Panc1 (cell line): ENCODE data around the gene STPG4. TPM values are rescaled to one million over a fixed set of nuclear protein-coding genes. Genes with fewer than 3 reads are reported as not detected.

Experiments used
- ATAC-seq: fragments of 200-7000 bp; cut with Tn5 transposase; 2 replicates; pipeline ENCODE4 v1.9.1; 2020; ENCODE audit warnings: mild to moderate bottlenecking, moderate library complexity
- BruUV-seq: library from RNA; stranded (reverse); fragments of 400-500 nt; replicated peaks from 2 replicates; lab custom pipeline; 2021; lab: Mats Ljungman, UMichigan
- CTCF ChIA-PET: fragments of 300-600 bp; sonication (Branson Sonifier 250); formaldehyde crosslinking; loops from one replicate; lab custom pipeline; 2022; ENCODE audit warnings: antibody characterized with exemption; lab: Charles Lee
- POLR2A ChIA-PET: fragments of 300-600 bp; sonication (Branson Sonifier 250); formaldehyde crosslinking; loops from one replicate; lab custom pipeline; 2022; ENCODE audit warnings: antibody characterized with exemption; lab: Charles Lee
- DNase-seq: peaks from one replicate; pipeline ENCODE4 v3.0.0-alpha.2; 2010; ENCODE audit warnings: low read depth, low spot score
- H3K27ac ChIP-seq: 2 replicates; pipeline ENCODE4 v1.5.1; 2011; ENCODE audit warnings: mild to moderate bottlenecking, low read length, inconsistent platforms
- H3K27me3 ChIP-seq: fragments of 200-500 bp; sonication (Bioruptor generic); 2 replicates; pipeline ENCODE4 v1.6.0; 2014; ENCODE audit warnings: low read length, inconsistent platforms; ENCODE audit not compliant: control insufficient read depth, insufficient read depth
- H3K36me3 ChIP-seq: fragments of 200-500 bp; sonication (Bioruptor generic); 2 replicates; pipeline ENCODE4 v1.5.1; 2014; ENCODE audit warnings: inconsistent platforms, mild to moderate bottlenecking, low read length, moderate library complexity; ENCODE audit not compliant: control insufficient read depth, insufficient read depth
- H3K4me1 ChIP-seq: 2 replicates; pipeline ENCODE4 v1.5.1; 2011; ENCODE audit warnings: inconsistent platforms, mild to moderate bottlenecking, low read length, moderate library complexity; ENCODE audit not compliant: control insufficient read depth, insufficient read depth
- H3K4me3 ChIP-seq, 2 experiments: 2 replicates each; pipeline ENCODE4 v1.5.1; 2011 to 2012; ENCODE audit warnings: low read depth in 2 of 2, low read length in 2 of 2, mild to moderate bottlenecking in 2 of 2, inconsistent platforms in 1 of 2, moderate library complexity in 1 of 2
- H3K9me3 ChIP-seq: fragments of 200-500 bp; sonication (Bioruptor generic); 2 replicates; pipeline ENCODE4 v1.5.1; 2014; ENCODE audit warnings: low read depth, mild to moderate bottlenecking, inconsistent platforms, low read length, moderate library complexity; ENCODE audit not compliant: control insufficient read depth, insufficient read depth
- CTCF ChIP-seq: fragments of 450-650 bp; IDR thresholded peaks from 2 replicates; pipeline ENCODE4 v1.5.1; 2017; ENCODE audit warnings: mild to moderate bottlenecking
- POLR2AphosphoS5 ChIP-seq: IDR thresholded peaks from 2 replicates; pipeline ENCODE4 v1.6.1; 2012; ENCODE audit warnings: mild to moderate bottlenecking, low read depth, low read length, moderate library complexity
- REST ChIP-seq, 2 experiments: IDR thresholded peaks; 2 replicates each; pipeline ENCODE4 v1.6.1; 2011 to 2012; ENCODE audit warnings: low read depth in 2 of 2, control low read depth in 1 of 2, low read length in 1 of 2, mild to moderate bottlenecking in 1 of 2, moderate library complexity in 1 of 2; ENCODE audit not compliant: insufficient read depth in 1 of 2
- SIN3A ChIP-seq: IDR thresholded peaks from 2 replicates; pipeline ENCODE4 v1.6.1; 2012; ENCODE audit warnings: low read depth, mild to moderate bottlenecking, low read length, moderate library complexity, borderline replicate concordance; ENCODE audit not compliant: insufficient read depth
- TCF7L2 ChIP-seq: IDR thresholded peaks from 2 replicates; pipeline ENCODE4 v1.6.1; 2011; ENCODE audit warnings: mild to moderate bottlenecking, low read depth, low read length, inconsistent platforms
- in situ Hi-C: cut with HindIII; loops from 2 replicates; pipeline ENCODE4 v1.10.0; 2016; ENCODE audit warnings: low sequenced_read_pairs, low pct_unique_long_range_greater_than_20kb
- intact Hi-C: fragments of 100-400 bp; cut with micrococcal nuclease; formaldehyde crosslinking; loops from one replicate; pipeline ENCODE4 v1.10.0; 2022; ENCODE audit not compliant: unreplicated experiment
- total RNA-seq: library from RNA; stranded (reverse); gene quantifications from one replicate; pipeline ENCODE4 v1.2.1, GENCODE V29; 2021; ENCODE audit not compliant: unreplicated experiment

The STPG4 gene
- total RNA-seq, 1 experiment from 2014 or later, result 0.36 TPM

GRCh38 chr2:47089083-47089464 lies 66.0 kb downstream of the STPG4 start:
- H3K27ac ChIP-seq, result no peak overlapping the region
- ChIA-PET POLR2A (no interaction called here), CTCF (no interaction called here)
- H3K4me3 ChIP-seq, result no peak overlapping the region
- intact Hi-C loops (no loop called here), in situ Hi-C loops (no loop called here)
- no peaks in the 10 kb centered on the region for H3K4me1 ChIP-seq
- H3K36me3 ChIP-seq, result no peaks in the 10 kb centered on the region
- no TSS peak for BruUV-seq
- TF ChIP-seq POLR2AphosphoS5 (no peak), TCF7L2 (no peak), SIN3A (no peak), REST (IDR thresholded peaks at IDR 0.05; ENCODE audit: insufficient read depth in 1 of 2, low read depth in 2 of 2, low read length in 1 of 2) (no peak), CTCF (no peak)
- no peaks in the 10 kb centered on the region for H3K9me3 ChIP-seq
- ATAC-seq (peak; percentile 43; the same call in 1 of the 2 replicates), DNase-seq (no peak)
- no peaks in the 10 kb centered on the region for H3K27me3 ChIP-seq

- POLR2A ChIA-PET, result interaction anchor here (0.7 kb wide), 2 partner anchors 83 to 172 kb away, joined by 3 to 4 read pairs; no protein-coding TSS in a partner anchor
These were observed 66.6 kb downstream of the STPG4 start for GRCh38 chr2:47088371-47089082.

More at GRCh38 chr2:47088371-47089082, 66.6 kb downstream of the STPG4 start:
- DNase-seq (no peak), ATAC-seq (no peak)
- H3K27ac ChIP-seq, result no peak overlapping the region; the same call in 1 of the 2 replicates
- CTCF ChIA-PET, result interaction anchor here (0.6 kb wide), 1 partner anchor 13 kb away, joined by 3 read pairs; no protein-coding TSS in a partner anchor
- TF ChIP-seq POLR2AphosphoS5 (no peak), TCF7L2 (no peak), CTCF (no peak), REST (IDR thresholded peaks at IDR 0.05; ENCODE audit: insufficient read depth in 1 of 2, low read depth in 2 of 2, low read length in 1 of 2) (no peak), SIN3A (no peak)
- no peaks in the 10 kb centered on the region for H3K36me3 ChIP-seq
- no TSS peak for BruUV-seq
- no peaks in the 10 kb centered on the region for H3K27me3 ChIP-seq
- intact Hi-C loops, result no loop called here
- H3K4me3 ChIP-seq, result no peak overlapping the region
- H3K4me1 ChIP-seq, result no peaks in the 10 kb centered on the region
- in situ Hi-C loops, result no loop called here
- H3K9me3 ChIP-seq, result no peaks in the 10 kb centered on the region
